ENCODE results near the gene CFAP45.

DNA sequence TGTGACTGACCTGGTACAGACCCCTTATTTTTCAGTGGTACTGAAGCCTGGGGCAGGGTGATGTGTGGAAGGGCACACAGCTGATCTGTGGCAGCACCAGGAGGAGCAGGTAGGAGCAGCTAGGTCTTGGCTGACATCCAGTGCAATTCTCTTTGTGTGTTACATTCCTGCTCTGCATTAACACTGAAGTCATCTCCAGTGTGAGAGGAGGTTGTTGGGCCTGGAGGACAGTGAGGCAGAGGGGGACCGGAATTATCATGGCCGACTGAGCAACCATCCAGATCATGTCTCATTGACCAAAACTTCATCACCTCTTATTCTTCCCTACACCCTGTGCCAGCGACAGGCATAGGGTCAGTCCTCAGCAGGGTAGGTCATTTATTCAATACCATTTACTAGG lies 71.8 kb downstream of the CFAP45 start:
- no peak for TF ChIP-seq EZH2 (IDR thresholded peaks at IDR 0.05; ENCODE audit: borderline replicate concordance, low read depth, low read length, poor library complexity, severe bottlenecking)
- TF ChIP-seq, protein P1, sequence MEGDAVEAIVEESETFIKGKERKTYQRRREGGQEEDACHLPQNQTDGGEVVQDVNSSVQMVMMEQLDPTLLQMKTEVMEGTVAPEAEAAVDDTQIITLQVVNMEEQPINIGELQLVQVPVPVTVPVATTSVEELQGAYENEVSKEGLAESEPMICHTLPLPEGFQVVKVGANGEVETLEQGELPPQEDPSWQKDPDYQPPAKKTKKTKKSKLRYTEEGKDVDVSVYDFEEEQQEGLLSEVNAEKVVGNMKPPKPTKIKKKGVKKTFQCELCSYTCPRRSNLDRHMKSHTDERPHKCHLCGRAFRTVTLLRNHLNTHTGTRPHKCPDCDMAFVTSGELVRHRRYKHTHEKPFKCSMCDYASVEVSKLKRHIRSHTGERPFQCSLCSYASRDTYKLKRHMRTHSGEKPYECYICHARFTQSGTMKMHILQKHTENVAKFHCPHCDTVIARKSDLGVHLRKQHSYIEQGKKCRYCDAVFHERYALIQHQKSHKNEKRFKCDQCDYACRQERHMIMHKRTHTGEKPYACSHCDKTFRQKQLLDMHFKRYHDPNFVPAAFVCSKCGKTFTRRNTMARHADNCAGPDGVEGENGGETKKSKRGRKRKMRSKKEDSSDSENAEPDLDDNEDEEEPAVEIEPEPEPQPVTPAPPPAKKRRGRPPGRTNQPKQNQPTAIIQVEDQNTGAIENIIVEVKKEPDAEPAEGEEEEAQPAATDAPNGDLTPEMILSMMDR (conservative IDR thresholded peaks at IDR 0.05; ENCODE audit: low read depth, low read length), result no peak
